HL-60 (cell line): ENCODE results near the gene TMEM132D.

Experiments used
- CTCF ChIP-seq: IDR thresholded peaks from one replicate; pipeline ENCODE4 v1.5.1; 2011; ENCODE audit warnings: low read length, control low read depth, inconsistent platforms; ENCODE audit not compliant: insufficient read depth
- POLR2AphosphoS5 ChIP-seq: IDR thresholded peaks from 2 replicates; pipeline ENCODE4 v1.6.1; 2012; ENCODE audit warnings: low read depth
- REST ChIP-seq: IDR thresholded peaks from 2 replicates; pipeline ENCODE4 v1.6.1; 2012; ENCODE audit warnings: low read depth; ENCODE audit not compliant: insufficient replicate concordance

- TF ChIP-seq CTCF (no peak), POLR2AphosphoS5 (no peak), REST (no peak)
Observed at GRCh38 chr12:129028844-129029243, 875.0 kb downstream of the TMEM132D start.
